RPMI8226 (cell line): ENCODE data around the gene ZMIZ1.

ENCODE experiments used
- DNase-seq: peaks from one replicate; pipeline ENCODE4 v3.0.0-alpha.2; 2015

The ZMIZ1 gene

DNA sequence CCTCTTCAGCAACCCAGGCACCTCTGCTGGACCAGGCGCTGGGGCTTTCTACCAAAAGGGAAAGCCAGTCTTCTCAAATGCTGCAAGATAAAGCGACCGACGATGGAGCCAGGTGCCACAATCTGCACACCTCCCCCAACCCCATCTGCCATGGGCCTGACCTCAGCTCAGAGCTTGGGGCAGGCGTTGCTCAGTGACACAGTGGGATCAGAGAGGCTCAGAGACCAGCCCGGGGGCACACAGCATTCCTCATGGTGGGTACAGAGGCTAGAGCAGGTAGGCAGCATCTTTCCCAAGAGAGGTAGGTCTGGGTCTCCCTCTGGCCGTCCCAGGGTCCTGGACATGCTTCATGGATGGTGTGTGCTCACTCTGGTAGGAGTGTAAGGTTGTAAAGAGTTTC lies 56.3 kb downstream of the ZMIZ1 start:
- DNase-seq: no peak

DNA sequence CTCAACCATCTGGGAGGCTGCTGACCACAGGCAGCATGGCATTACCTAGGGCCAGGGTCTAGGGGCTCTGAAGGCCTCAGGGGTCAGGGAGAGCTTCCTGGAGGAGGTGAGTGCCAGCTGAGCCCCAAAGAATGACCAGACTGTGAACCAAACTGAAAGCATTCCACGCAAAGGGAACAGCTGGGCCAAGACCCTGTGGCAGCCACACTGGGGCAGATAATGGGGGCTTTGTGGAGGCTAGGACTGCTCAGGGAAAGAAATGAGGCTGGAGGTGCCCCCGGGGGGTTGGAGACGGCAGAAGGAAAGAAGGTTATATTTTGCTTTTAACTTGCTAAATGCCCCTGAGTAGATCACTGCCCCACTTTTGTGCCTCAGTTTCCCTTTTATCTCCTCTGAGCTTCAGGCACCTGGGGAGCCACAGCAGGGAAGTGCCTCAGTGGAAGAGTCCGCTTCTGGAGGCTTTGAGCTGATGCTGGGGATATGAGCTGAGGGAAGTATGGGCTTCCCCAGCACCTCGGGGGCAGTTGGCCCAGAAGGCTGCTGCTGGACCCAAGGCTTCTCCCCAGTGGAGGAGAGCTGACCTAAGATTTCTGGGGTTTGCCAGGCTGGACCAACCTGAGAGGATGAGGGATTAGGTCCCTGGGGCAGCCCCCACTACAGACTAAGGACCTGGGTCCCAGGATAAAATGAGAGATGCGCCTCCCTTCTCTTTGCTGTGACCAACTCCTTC lies 57.8 kb downstream of the ZMIZ1 start:
- DNase-seq: no peak

DNA sequence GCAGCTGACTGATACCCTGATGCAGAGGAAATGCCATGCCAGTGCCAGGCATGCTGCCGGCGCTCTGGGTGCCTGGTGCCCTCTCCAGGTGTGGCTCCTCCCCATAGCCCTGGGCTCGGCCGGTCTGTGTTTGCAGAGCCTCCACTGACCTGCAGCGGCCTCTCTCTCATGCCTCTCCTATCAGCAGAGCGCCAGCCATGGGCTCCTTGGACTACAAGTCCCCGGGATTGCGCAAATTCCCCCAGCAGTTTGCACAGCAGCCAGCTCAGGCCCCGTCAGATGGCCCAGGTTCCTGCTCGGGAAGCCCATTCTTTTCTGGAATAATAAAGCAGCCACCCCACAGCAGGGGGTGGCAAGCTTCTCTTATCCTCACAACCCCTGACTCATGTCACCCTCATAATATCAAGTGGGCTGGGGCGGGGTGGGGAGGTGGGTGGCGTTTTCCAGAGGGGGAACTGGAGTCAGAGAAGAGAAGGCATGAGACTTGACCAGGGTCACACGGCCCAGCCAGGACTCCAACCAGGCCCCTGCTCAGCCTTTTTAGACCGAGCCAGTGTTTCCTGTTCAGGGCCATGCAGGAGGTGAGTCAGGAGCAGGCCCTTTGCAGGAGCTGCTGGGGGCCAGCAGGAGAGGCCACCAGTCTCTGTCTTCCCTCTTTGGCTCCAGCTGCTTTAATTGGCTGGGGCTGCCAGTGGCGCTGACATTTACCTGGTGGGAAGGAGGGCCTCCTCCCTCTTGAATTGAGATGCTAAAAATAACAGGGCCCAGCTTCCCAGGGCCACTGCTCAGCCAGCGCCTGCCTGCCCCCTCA lies 58.6 kb downstream of the ZMIZ1 start:
- no peak for DNase-seq

DNA sequence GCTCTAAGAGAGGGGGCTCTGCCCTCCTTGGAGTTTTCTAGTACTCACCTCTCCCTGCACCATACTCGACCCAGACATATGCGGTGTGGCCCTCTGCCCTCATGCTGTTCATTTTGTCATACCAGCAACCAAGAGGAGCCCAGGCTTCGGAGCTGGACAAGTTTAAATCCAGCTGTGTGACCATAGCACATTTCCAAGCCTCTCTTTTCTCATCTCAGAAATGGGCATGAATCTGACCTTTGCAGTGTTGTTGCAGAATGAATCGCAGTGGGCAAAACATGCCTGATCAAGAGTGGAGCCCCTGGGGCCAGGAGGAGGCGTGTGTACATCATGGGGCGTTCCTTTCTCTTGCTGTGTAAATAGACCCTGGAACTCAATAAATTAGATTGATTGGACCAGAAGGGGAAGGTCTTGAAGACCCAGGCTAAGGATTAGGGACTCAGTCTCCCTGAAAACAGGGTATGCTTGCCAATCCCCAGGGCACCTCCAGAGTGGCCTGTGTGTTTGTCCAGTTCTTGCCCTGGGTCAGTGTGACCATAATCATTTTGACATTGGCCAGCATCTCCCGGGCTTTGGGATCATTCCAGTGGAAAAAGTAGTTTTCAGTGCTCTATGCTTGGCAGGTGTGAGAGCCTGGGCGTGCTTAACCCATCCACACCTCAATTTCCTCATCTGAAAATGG lies 59.6 kb downstream of the ZMIZ1 start:
- no peak for DNase-seq

DNA sequence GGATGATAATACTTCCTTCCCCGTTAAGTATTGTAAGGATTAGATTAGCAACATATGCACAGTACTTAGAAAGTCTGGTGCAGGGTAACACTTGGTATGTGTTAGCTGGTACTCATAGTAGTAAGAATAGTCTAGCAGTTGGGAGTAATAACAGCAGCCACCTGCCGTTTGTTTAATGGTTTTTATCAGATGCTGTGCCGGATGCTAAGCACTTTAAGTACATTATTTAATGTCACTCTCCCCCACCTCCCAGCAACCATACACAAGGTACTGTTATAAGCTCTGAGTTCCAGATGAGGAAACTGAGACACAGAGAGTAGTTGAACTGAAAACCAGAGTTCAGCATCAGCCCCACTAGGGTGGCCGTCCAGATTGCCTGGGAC lies 60.1 kb downstream of the ZMIZ1 start:
- DNase-seq: no peak

DNA sequence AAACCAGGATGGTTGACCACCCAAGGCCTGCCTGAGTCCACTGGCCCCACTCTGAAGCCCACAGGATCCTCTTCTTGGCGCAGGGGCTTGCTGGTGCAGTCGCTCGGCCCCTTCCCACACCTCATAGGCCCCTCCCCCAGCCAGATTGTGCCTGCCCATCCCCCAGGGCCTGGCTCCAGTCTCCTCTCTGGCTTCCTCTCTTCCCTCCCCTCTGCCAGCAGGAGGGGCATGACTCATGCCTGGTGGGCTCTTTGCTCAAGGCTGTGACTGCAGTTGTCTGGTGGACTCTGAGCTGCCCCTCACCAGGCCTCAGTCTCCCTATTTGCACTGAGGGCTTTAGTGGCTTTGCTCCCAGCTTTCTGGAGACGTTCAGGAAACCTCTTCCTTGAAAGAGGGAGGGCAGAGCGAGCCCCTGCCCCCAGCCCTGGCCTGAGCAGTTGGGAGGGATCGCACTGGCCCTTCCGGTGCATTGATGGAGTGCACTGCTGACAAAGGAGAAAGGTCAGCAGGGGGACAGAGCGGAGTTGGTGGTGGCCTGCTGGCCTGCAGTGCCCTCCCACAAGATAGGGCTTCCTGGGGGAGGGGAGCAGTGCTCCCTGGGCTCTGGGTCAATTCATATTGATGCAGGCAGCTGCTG lies 60.7 kb downstream of the ZMIZ1 start:
- no peak for DNase-seq

DNA sequence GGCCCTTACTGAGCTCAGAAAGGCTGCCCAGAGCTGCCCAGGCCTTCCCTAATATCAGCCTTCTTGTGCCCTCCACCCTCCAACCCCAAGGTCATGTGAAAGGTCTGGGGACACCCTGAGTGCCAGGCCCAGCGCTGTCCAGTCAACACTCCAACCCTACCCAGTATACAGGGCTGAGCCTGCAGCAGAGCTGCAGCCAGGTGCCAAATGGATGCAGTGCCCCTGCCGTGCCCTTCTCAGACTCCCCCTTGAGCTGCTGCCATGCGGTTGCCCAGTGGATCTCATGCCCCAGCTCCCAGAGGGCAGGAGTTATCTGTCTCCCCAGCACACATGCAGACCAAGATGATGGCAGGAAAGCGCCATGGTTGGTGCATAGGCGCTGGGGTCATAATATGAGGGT lies 61.5 kb downstream of the ZMIZ1 start:
- DNase-seq: no peak

DNA sequence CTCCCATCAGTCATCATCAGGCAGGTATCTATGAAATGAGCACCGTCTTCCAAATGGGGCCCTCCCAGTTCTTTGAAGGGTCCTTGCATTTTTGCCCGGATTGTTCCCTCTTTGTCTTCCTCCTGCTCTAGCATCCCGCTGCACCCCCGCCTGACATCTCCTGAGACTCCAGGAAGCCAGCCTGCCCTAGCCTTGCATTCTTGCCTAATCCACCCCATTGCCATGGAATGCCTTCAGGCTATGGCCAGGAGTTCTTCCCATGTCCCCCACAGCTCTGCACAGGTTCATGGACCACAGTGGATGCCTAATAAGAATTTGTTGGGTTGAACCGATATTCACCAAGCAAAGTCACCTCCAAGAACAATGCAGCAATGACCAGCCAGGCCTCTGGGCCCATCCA lies 62.1 kb downstream of the ZMIZ1 start:
- no peak for DNase-seq

DNA sequence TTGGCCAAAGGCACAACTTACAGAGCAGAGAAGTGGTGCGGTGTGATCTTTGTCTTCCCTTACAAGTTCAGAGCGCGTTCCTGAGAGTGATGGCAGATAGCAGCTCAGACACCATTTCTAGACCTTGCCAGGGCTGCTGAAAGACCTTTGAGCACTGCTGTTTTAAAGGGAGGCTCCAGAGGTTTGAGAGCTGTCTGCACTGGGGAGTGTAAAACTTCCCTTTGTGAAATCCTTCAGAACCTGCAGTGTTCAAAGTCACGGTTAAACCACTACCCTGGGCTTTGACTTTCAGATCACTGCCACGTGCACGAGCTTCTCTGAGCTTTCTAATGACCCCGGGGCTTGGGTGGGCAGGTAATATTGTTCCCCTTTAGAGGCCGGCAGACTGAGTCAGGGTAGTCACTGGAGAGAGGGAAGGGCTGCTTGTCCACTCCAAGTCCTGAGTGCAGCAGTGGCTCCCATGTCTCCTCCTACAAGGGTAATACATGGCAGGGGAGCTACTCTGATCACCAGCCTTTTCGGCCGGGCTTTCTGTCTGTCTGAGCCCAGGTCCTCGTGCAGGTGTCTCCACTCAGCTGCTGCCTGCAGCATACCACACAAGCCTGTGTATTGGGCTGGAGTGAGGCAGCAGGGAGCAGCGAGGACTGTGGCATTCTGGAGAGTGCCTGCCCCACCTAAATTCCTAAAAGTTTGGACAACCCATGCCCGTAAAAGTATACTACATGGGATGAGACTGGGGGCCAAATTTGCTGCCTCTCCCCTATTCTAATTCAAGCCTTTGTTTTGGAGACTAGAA lies 63.3 kb downstream of the ZMIZ1 start:
- DNase-seq: no peak

DNA sequence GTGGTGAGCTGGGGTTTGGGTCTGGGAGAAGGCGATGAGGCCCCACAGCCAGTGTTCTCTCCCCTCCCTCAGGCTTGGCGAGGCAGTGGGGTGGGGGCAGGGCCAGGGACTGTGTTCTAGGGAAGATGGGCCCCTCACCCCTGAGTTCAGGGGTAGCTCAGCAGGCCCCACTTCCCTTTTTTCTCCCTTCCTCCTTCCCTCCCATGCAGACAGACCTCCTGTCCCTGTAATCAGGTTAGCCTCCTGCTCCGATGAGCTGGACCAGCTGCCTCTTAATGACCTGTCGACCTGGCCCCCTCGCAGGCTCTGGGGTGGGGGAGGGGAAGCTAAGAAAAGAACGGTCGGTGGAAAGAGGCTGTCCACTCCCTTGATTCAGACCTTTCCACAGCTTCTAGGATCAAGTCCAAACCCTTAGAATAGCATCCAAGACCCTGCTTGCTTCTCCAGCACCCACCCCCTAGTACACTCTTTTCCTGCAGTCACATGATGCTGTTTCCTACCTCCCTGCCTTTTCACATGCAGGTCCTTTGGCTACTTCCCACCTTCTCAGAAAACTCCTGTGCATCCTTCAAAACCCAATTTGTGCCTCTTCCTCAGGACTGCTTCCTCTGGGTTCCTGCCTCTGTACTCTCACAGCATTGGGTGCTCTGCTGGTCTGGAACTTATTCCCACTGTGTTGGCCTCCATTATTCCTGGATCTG lies 64.1 kb downstream of the ZMIZ1 start:
- DNase-seq: no peak

DNA sequence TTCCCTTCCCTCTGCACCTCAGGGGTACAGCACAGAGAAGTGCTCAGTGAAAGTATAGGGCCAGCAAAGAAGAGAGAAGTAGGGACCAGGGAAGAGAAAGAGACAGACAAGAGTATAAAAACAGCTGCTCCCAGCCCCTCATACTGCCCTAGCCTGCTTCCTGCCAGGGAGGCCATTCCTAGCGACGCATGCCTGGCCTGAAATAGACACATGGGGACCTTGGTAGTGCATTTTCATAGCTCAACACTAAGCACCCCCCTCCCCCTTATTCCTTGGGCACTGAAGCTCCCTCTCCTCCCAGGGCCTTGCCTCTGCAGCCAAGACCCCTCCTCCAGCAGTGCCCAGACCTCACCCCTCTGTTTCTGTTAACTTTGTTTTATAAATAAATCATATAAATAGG lies 64.7 kb downstream of the ZMIZ1 start:
- no peak for DNase-seq

DNA sequence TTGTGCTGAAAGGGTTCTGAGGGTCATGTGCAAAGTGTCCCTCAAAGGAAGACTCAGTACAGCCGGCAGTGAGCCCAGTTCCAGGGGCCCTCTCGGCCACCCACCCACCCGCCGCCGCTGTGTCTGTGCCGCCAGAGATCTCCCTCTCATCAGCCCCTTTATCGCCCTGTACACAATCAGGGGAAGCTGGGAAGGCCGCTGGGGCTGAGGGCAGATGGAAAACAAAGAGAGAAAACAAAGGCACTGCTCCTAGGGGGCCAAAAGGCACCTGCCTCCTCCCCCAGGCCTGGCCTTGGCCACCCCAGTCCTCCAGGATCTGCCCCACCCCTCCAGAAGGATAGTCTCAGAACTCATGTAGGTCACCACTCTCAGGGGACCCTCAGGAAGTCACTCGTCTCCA lies 67.0 kb downstream of the ZMIZ1 start:
- DNase-seq: no peak

DNA sequence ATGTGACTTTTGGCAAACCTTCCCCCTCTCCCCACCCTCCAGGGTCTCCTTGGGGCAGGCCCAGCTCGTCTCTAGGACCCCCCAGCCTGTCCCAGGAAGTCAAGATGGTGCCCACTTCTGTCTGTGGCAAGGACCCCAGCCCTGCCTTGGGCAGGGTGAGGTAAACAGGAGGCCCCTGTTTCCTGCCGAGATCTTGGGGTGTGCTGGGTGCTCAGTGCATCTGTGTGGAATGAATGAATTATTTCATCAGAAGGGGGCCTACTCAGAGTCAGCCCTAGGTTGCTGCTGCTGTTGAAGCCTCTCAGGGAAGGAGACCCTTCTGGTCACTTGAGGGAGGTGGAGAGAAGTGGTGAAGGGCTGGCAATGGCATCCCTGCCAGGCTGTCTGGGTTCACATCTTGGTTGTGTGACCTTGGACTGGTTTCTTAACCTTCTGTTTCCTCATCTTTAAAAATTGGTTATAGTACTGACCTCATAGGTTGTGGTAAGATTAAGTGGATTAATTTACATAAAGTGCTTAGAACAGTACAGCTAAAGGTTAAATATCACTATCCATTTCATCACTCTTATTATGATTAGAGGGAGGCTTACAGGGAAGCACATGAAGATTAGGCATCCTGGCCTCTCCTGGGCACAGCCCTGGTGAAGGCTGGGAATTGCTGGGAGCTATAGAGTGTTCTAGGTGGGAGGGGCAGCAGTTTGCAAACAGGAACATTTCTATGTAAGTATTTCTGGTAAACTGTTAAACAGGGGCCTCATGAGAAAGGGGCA lies 67.7 kb downstream of the ZMIZ1 start:
- DNase-seq: no peak

DNA sequence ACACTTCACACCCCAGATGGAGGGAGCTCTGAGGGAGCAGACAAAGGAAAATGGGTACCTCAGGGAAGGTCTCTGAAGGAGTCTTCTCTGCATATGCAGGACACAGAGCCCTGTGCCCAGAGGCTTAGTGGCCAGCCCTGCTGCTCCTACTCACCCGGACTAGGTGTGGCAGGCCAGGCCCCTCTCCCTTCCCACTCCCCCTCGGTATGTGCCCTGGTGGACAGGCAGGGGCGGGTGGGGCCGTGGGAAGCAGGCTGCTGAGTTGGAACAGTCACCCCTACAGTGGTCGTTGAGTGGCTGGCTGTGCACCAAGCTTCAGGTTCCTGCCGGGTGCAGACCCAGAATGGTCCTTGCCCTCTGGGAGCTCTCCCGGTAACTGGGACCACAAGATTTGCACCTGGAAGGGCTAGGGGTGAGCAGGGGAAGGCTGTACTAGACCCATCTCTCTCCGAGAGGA lies 68.6 kb downstream of the ZMIZ1 start:
- DNase-seq: no peak

DNA sequence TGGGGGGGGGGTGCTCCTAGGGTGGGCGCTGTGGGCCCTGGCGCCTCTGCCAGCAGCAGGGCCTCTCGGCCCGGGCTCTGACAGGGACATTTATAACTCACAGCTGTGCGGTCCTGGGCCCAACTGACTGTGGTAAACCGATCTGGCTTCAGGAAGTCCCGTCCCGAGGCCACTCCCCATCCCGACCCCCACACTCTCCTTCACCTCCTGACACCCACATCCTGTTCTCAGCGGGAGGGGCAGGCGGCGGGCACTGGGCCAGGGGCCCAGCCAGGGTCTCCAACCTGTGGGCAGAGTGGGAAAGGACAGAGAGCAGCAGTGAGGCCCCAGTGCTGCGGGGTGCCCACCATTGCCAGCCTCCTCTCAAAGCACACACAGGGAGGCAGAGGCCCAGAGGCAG lies 69.1 kb downstream of the ZMIZ1 start:
- DNase-seq: no peak

DNA sequence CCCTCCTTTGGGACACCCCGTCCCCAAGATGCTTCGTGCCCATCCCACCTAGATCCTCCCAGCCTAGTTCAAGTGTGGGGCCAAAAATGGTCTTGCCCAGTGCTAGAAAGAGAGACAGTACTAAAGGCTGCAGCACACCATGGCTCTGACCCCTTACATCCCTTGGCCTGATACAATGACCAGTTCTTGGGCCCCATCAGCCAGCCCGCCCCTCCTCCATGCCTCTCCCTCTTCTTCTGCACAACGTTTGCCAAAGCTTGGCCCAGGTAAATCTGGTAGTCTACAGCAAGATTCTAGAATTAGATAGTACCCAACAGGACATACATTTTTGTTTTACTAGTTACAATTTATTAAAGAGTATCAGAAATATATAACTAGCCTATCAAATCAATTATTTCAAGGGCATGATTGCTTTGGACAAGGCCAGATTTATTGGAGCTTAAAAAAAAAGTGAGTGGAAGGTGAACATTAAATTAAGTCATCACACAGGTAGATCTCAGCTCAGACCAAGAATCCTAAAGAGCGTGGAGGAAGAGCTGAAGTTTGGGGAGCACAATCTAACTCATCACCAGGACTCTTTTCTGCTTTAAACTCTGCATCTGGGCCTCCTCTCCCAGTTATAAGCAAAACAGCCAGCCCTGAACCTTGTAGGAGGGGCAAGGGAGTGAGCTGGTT lies 69.8 kb downstream of the ZMIZ1 start:
- DNase-seq: no peak

DNA sequence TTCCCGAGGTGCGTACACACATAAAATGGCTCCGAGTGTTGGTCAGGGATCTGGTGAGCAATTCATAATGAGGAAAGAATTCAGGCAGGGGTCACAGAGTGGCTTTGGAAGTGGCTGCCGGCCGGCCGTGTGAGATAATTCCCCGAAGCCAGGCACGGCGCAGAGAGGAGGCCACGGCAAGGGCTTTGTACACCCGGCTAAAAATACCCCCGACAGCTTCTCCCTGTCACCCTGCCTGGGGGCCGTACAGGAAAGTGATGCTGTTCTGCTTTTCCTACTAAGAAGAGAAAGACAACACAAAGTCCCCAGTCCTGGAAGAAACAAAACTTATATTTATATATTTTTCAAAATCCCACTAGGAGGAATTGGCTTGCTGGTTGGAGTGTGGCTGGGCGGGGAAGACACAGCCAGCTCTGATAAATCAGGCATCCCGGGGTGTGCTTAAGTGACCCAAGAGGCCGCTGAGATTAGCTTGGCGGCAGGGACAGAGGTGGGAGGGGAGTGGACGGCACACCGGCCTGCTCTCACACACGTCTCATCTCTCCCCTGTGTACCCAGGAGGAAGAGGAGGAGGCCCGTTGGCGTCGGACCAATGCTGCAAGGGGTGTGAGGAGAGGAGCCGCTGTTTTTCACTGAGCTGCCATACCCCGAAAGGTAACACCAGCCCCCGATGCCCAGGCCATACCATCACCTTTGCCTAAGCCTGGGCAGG lies 70.5 kb downstream of the ZMIZ1 start:
- DNase-seq: no peak

DNA sequence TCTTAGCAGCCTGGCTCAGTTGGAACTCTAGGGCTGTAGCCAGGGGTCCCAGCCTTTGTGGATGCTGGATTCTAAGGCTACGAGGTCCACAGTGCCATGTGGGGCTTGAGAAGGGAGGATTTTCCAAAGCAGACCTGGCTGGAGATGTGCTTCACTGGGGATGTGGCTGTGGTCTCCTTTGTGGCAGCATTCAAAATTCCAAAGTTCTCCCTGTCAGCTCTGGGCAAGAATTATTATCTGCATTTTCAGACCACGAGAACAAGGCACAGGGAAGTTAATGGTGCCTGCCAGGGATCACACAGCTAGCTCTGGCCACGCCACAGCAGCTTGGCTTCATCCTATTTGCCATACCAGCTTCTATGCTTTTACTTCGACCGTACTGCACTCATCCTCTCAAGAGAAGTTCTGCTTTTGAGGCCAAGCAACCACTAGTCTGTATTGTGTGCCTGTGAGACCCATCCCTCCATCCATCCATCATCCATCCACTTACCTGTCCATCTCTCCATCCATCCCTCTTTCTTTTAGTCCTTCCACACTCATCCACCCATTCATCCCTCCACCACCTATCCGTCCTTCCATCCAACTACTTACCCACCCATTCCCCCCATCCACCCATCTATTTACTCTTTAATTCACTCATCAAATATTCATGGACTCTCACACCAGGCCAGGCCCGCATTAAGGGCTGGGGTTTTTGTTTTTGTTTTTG lies 71.5 kb downstream of the ZMIZ1 start:
- no peak for DNase-seq

DNA sequence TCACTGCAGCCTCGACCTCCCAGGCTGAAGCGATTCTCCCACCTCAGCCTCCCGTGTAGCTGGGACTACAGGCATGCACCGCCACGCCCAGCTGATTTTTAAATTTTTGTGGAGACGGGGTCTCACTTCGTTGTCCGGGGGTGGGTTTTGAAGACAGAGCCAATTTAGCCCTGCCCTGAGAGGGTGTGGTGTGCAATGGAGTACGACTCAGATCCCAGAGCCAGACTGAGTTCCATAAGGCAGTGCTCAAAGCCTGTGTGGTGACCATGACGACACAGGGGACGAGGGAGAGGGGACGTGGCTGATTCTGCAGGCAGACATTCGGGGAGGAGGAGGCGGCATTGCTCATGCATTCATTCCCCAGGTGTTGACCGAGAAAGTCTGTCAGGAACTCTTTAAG lies 72.1 kb downstream of the ZMIZ1 start:
- no peak for DNase-seq
